ENCODE results near the gene CD3G. TPM values are rescaled to one million over a fixed set of nuclear protein-coding genes. Genes with fewer than 3 reads are reported as not detected.

Gene CD3G
- total RNA-seq, 1 donor from 2014 or later = not detected

Other genes with a start within 250 kb of the CD3G start
- 12.0 TPM for gene SCN4B, start 191.5 kb upstream of the CD3G start, total RNA-seq
- 17.6 TPM for gene SCN2B, start 167.7 kb upstream of the CD3G start, total RNA-seq
- gene JAML, start 119.3 kb upstream of the CD3G start, total RNA-seq = 2.7 TPM
- 1.8 TPM for gene MPZL3, start 92.0 kb upstream of the CD3G start, total RNA-seq
- 9.8 TPM for gene MPZL2, start 80.0 kb upstream of the CD3G start, total RNA-seq
- gene CD3E, start 39.6 kb upstream of the CD3G start, total RNA-seq = 0.38 TPM
- 0.62 TPM for gene CD3D, start 1.6 kb upstream of the CD3G start, total RNA-seq
- gene UBE4A, start 15.3 kb downstream of the CD3G start, total RNA-seq = 33.2 TPM
- gene ATP5MG, start 57.3 kb downstream of the CD3G start, total RNA-seq = 748 TPM
- gene KMT2A, start 92.1 kb downstream of the CD3G start, total RNA-seq = 23.6 TPM
- gene TTC36, start 183.1 kb downstream of the CD3G start, total RNA-seq = 0.30 TPM
- gene TMEM25, start 186.8 kb downstream of the CD3G start, total RNA-seq = 10.6 TPM
- gene IFT46, start 221.6 kb downstream of the CD3G start, total RNA-seq = 23.2 TPM
- 80.7 TPM for gene ARCN1, start 228.1 kb downstream of the CD3G start, total RNA-seq